GM23248 (cell line): Measurements from ENCODE around the gene MYO16.

Experiments used
- EZH2 ChIP-seq: fragments of 200-600 bp; sonication (generic); IDR thresholded peaks from 2 replicates; pipeline ENCODE4 v1.6.1; 2018; ENCODE audit warnings: antibody characterized with exemption, mild to moderate bottlenecking; ENCODE audit not compliant: insufficient read depth, poor library complexity, severe bottlenecking
- EZH2phosphoT487 ChIP-seq: fragments of 200-600 bp; sonication (generic); IDR thresholded peaks from 2 replicates; pipeline ENCODE4 v1.6.1; 2018; ENCODE audit warnings: antibody characterized with exemption, moderate library complexity, mild to moderate bottlenecking, low read depth; ENCODE audit not compliant: insufficient read depth

DNA sequence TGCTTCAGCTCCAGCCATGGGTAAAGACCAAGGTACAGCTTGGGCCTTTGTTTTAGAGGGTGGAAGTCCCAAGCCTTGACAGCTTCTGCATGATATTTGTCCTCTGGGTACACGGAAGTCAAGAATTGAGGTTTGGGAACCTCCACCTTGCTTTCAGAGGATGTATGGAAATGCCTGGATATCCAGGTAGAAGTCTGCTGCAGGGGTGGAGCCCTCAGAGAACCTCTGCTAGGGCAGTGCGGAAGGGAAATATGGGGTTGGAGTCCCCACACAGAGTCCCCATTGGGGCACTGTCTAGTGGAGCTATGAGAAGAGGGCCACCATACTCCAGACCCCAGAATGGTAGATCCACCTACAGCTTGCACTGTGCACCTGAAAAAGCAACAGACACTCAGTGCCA lies 23.0 kb upstream of the MYO16 start:
- no peak for TF ChIP-seq EZH2
- no peak for TF ChIP-seq EZH2phosphoT487
